HCEC 1CT (cell line): ENCODE measurements around the gene CAMK2N2.
A peak's percentile ranks its signal among the peaks of the same experiment; 100 is the strongest.

Experiments
- DNase-seq: peaks from one replicate; pipeline ENCODE4 v3.0.0-alpha.2; 2017

Gene CAMK2N2

DNA sequence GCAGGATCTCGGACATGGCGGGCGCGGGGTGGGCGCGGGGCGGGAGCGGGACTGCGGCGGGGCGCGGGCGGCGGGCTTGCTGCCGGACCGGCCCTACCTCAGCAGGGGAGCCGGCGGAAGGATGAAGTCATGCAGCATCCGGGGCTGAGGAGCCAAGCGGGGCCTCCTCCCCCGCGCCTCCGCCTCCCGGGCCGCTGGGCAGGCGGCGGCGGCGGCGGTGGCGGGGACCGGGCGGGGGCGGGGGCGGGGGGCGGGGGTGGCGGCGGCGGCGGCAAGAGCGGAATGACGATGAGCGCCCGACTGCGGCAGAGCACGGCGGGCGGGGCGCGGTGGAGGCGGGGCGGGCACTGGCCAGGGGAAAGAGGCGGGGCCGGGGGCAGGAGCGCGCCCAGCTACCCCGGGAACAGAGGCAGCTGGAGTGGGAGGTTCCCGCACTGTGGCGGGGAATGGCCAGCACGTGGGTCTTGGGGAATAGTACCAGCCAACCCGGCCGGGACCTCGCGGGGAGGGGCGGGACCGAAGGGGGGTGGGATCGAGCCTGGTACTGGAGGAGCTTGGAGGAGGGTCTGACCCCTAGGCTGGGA is at the start of gene CAMK2N2:
CAMK2N2 (minus strand) TSS at position 284 of the 584 bp plus-strand sequence; CDS start at position 16, 268 bp downstream.
- DNase-seq, result peak; percentile 31

- DNase-seq, result no peak
Measured at GRCh38 chr3:184308744-184309143, 47.4 kb upstream of the CAMK2N2 start.

DNA sequence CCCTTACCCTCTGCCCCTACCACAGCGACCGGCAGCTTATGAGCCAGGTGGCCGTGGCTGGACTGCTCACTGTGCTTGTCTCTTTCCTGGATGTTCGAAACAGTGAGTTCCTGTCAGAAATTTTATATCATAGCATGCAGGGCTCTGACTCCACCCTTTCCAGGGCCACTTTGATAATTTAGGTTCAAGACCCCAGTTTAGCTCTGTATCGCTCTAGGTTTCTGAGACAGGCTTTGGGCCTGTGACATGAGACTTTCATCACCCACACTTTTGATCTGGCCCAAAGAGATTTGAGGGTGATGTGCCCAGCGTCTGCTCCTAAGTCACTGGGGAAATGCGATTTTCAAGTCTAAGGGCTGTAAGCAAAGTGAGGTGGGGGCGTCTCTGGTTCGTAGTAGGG is 46.6 kb upstream of the CAMK2N2 start:
- DNase-seq, result no peak

- no peak for DNase-seq
Measured at GRCh38 chr3:184306341-184306972, 45.1 kb upstream of the CAMK2N2 start.

GRCh38 chr3:184305577-184305976 is 44.2 kb upstream of the CAMK2N2 start:
- peak; percentile 26 for DNase-seq

DNA sequence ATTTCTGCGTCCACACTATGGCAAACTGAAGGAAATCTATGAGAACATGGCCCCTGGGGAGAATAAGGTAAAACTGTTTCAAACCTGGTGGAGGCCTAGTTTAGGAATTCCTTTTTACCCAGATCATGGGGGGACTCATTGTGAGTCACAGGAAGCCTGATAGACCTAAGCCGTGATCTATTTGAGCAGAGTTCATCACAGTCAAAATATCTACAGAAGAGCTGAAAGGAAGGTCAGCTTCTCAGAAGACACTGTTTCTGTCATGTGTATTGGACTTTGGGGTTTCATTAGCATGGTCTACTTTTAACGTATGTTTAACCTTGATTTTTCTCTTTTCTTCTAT is 39.0 kb upstream of the CAMK2N2 start:
- peak; percentile 76 for DNase-seq

- peak; percentile 37 for DNase-seq
Measured at GRCh38 chr3:184299488-184300377, 38.4 kb upstream of the CAMK2N2 start.

DNA sequence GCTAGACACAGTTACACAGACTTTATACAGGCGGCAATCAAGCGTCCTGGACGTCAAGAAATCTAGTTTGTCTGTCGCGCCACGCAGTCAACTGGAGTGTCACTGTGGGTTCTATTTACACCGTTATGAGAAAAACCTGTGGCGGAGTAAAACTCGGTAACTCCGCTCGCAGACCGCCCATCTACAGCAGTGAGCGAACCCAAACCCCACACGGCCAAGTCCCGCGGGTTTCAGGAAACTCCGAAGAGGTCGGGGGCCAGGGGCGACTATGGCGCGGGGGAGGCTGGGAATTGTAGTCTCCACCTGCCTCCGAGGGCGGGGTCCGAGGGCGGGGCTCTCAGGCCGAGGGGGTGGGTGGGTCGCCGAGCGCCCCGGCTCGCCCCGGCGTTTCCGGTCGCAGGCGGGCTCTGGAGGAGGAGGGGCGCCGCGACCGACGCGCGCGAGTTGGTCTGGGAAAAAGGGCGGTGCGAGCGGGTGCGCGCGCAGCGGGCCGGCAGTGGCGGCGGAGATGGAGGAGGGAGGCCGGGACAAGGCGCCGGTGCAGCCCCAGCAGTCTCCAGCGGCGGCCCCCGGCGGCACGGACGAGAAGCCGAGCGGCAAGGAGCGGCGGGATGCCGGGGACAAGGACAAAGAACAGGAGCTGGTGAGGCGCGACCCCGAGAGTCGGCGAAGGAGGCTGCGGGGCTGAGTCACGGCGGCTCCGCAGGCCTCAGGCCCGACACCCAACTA is 37.6 kb upstream of the CAMK2N2 start, which contains the start of gene PSMD2:
PSMD2 (plus strand) TSS at position 483 of the 729 bp plus-strand sequence; CDS start at position 509, 26 bp downstream.
- peak; percentile 93 for DNase-seq

DNA sequence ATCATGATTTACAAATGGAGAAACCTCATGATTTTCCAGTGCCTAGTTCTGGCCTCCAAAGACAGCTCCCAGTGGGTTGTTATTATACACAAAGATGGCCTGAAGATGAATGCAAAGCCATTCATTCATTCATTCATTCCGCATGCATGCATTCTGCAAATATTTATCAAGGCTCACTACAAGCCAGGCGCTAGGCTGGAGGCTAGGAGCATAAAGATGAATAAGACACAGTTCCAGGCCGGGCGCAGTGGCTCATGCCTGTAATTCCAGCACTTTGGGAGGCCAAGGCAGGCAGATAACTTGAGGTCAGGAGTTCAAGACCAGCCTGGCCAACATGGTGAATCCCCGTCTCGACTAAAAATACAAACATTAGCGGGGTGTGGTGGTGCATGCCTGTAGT is 35.3 kb upstream of the CAMK2N2 start:
- DNase-seq, result no peak

DNA sequence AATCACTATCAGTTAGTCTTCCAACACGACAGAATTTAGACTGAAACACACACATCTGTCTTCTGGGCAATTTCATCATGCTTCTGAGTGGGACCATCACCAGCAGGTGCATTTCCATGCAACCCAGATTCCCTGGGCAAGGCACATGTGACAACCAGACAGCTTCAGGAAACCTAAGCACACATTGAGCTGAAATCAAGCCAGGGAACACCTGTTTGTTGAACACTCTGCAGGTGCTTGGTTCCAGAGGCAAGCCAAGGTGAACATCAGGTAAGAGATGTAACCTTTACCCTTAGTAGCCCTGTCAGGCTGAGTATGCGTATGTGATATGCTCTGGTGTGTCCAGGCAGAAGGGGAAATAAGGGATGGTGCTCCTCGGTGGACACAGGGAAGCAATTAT is 34.4 kb upstream of the CAMK2N2 start:
- DNase-seq, result no peak

GRCh38 chr3:184291738-184292445 is 30.5 kb upstream of the CAMK2N2 start:
- DNase-seq, result no peak

- no peak for DNase-seq
Measured at GRCh38 chr3:184291044-184291737, 29.8 kb upstream of the CAMK2N2 start.

GRCh38 chr3:184290331-184290730 is 29.0 kb upstream of the CAMK2N2 start:
- DNase-seq, result no peak

- DNase-seq, result peak; percentile 38
Measured at GRCh38 chr3:184289426-184289938, 28.1 kb upstream of the CAMK2N2 start.

DNA sequence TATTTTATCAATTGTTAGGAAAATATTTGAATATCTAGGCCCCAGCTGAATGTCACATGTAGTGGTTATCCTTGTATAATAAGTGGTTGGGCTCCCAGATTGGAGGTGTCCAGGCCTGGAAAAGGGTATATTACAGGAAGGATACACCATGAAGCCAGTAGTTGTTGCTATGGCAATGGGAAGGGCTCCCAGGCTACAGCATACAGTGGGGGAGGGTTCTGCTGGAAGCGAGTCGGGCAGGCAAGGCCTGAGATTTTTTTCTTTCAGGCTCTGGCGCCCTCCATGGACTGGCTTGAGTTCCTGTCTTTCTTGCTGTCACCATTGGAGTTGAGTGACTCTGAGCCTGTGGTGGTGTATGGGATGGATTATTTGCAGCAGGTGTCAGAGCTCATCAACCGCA is 23.3 kb upstream of the CAMK2N2 start:
- DNase-seq, result peak; percentile 73

GRCh38 chr3:184283681-184284080 is 22.3 kb upstream of the CAMK2N2 start:
- DNase-seq, result no peak

DNA sequence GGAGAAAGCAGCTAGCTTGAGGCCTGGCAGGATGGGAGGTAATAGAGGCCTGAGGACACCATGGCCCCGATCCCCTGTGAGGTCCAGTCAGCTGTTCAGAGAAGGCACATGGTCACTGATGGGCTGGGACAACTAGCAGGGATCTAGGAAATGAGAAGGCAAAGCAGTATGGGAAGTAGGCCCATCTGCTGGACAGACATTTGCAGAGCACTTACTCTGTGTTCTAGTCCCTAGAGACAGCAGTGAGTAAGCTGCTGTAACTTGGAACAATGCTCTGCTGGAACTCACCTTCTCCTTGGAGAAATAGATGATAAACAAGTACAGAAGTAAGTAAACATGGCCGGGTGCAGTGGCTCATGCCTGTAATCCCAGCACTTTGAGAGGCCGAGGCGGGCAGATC is 21.6 kb upstream of the CAMK2N2 start:
- DNase-seq, result no peak

- no peak for DNase-seq
Measured at GRCh38 chr3:184277366-184277765, 16.0 kb upstream of the CAMK2N2 start.

GRCh38 chr3:184275961-184276910 is 14.9 kb upstream of the CAMK2N2 start, which contains the start of gene ECE2:
Gene ECE2, plus strand, starts transcription at chr3:184276022. Its CDS starts 132 bp downstream, at chr3:184276154.
- DNase-seq, result no peak

DNA sequence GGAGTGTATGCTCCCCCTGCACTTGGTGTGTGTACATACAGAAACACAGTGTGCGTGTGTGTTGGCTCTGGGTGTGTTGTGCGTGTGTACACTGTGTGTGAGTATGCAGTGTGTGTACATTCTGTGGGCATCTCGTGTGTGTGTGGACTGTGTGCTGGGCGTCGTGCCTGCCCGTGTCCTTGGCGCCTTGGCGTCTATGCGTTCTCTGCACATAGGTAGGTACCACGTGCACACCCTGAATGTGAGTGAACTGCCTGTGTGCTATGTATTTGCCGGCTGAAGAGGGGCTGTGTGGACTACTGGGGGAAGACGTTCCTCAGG is 14.0 kb upstream of the CAMK2N2 start:
- no peak for DNase-seq
